AG09319 (cell line): Measurements from ENCODE around the gene RFC4.

Source experiments
- DNase-seq: peaks from one replicate; pipeline ENCODE4 v3.0.0-alpha.2; 2010; ENCODE audit warnings: low read depth; ENCODE audit errors: extremely low read depth
- CTCF ChIP-seq: IDR thresholded peaks from 2 replicates; pipeline ENCODE4 v1.5.1; 2011; ENCODE audit warnings: low read depth, mild to moderate bottlenecking, inconsistent platforms, low read length, moderate library complexity

The RFC4 gene

GRCh38 chr3:186754006-186754405 is 52.3 kb downstream of the RFC4 start:
- no peak for DNase-seq

GRCh38 chr3:186751480-186751879 is 54.8 kb downstream of the RFC4 start:
- no peak for TF ChIP-seq CTCF
- no peak for DNase-seq

More at GRCh38 chr3:186754006-186754405, 52.3 kb downstream of the RFC4 start:
- TF ChIP-seq CTCF = no peak

GRCh38 chr3:186750316-186750715 is 56.0 kb downstream of the RFC4 start:
- TF ChIP-seq CTCF = no peak
- no peak for DNase-seq

GRCh38 chr3:186746008-186746407 is 60.3 kb downstream of the RFC4 start:
- no peak for DNase-seq
- TF ChIP-seq CTCF = no peak

- no peak for DNase-seq
- TF ChIP-seq CTCF = no peak
Observed at GRCh38 chr3:186743666-186744065, 62.6 kb downstream of the RFC4 start.

- no peak for DNase-seq
- no peak for TF ChIP-seq CTCF
Observed at GRCh38 chr3:186742618-186743380, 63.5 kb downstream of the RFC4 start.
